HG03457 (cell line): ENCODE measurements around the gene AGAP1.

Experiments used
- ATAC-seq: cut with Tn5 transposase; IDR thresholded peaks from one replicate; pipeline ENCODE4 v1.9.1; 2021; ENCODE audit warnings: moderate number of reproducible peaks; ENCODE audit not compliant: unreplicated experiment

The AGAP1 gene

GRCh38 chr2:235566415-235566814 lies 72.6 kb downstream of the AGAP1 start:
- no peak for ATAC-seq

DNA sequence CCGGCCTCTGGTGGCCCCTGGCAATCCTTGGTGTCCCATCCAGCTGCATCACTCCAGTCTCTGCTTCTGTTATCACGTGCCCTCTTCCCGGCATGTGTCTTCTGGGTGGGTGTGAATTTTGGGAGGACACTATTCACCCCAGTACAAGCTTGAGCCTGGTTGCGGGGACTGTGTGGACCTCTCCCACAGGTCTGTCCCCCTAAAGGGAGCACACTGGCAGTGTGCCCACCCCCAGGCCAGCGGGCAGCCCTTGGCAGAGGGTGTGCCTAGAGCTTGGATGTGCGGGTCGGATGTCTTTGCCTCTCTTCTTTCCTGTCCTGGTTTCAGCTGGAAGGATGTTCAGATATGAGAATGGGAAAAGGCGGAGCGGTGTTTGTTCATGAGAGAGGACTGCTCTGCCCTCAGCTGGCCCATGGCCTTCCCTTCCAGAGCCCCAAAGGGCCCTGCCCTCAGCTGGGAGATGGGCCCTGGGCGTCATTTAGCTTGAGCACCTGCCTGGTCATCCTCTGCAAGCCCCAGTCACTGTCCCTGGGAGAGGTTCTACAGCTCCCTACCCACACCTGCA lies 73.2 kb downstream of the AGAP1 start:
- ATAC-seq, result no peak

DNA sequence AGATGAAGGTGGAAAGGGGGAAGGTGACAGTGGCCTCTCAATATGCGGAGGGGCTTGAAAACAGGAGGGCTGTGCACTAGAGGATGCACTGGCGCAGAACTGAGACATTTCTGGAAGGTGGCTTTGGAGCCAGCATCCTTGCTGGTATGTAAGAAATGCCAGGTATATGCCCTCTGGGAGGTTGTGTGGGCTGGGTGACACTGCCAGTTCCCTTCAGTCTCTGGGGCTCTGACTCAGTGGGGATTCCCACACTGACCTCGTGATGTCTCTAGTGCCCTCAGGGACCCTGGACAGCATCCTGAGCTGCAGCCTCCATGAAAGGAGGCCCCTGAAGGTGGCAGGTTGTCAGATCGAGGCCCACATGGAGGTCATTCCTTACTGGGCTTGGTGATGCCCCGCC lies 74.0 kb downstream of the AGAP1 start:
- no peak for ATAC-seq

- ATAC-seq, result no peak
Measured at GRCh38 chr2:235568431-235568830, 74.6 kb downstream of the AGAP1 start.

DNA sequence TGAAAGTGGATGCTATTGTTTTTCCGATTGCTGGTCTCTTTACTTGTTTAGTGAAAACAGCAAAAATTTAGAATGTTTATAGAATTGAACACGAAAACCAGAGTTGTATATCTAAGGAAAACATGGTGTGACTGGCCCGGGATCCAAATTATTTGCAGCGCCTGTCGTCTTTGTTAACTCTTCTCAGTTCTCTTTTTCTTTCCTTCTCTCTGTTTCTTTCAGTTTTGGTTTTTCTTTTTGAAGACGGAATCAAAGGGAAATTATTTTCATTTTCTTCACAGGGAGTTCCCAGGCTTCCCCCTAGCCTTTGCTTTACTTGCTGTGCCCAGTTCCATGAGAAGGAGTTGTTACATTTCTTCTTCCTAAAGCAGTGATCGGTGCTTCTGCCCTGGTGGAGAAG lies 76.0 kb downstream of the AGAP1 start:
- no peak for ATAC-seq

DNA sequence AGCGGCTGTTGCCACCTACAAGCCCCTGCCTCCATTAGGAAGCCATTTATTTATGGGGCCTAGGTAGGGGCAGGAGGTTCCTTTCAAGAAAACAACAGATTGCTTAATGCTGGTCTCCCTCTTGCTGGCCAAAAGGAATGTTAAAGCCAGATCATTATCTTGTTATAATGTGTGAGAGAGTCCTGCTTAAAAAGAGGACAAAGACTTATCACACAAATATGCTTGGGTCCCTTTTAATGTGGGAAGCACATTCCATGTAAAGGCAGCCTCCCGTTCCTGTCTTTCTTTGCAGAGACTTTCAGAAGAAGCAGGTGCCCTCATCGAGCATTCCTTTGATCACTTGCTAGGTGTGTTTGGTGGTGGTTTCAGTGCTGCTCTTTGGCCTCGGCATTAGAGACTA lies 76.4 kb downstream of the AGAP1 start:
- no peak for ATAC-seq

- no peak for ATAC-seq
Measured at GRCh38 chr2:235570966-235571692, 77.3 kb downstream of the AGAP1 start.

DNA sequence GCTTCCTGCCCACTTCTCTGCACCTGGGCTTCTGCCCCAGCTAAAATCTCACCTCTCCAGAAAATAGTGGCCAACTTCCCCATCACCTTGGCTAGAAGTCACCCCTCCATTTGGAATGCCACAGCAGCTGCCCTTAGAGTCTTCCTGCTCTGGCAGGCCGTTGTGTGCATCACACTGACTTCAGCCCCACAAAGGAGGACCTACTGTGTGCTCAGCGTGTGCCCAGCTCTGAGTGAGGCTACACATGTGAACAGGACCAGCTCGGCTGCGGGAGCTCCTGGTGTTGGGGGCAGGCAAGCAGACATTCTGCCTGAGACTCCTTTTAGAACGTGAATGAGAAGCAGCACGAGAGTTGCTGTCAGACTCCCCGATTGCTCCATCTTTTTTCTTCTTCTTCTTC lies 78.7 kb downstream of the AGAP1 start:
- ATAC-seq, result no peak

DNA sequence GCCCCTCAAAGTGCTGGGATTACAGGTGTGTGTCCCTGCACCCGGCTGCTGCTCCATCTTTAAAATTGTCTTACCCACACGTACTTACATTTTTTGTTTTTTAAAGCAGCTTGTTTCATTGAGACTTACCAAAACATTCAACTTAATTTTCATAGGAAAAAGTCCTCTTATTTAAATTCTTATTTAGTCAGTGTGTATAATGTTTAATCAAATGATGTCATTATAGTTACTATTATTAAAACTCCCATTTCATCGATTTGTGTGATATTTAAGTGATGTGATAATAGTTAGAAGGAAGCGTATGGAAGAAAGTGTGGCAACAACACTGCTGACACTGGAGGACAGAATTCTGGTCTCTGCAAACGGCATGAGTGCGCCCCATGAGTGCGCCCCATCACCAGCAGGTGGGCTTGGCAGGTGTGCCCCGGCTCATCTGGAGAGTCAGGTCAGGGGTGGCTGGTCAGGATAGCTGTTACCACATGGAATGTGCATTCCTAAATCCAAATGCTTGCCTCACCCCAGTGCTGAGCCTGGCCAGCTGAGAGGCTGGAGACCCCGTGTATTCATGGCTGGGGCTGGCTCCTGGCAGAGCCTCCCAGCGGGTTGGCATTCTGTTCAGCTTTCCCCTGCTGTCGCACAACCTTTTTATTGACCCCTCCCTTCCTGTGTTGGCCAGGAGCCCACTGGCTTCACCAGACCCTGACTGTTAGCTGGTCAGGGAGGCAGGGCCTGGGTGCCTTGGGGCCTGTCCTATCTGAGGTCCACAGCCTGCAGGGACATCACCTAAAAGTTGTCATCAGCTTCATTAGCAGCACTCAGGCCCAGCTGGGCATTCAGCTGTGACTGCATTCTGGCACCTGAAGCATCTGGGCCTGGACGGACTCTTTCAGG lies 79.7 kb downstream of the AGAP1 start:
- no peak for ATAC-seq

- ATAC-seq, result no peak
Measured at GRCh38 chr2:235575431-235575830, 81.6 kb downstream of the AGAP1 start.

DNA sequence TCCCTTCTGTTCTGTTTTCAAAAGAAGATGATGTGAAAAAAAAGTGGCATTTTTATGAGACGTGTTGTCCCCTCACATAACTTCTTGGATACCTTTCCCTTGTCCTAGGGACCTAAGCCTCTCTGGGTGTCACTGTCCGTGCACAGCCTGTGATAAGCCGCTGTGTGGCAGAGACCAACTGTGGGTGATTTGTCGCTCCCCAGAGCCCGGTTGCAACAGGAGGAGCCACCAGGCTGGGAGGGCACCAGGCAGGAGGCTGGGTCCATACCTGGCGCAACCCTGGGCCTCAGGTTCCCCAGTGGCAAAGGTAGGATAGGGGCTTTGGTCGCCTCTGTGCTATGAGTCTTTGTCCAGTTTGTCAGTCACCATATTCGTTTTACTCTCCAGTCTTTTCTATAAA lies 82.1 kb downstream of the AGAP1 start:
- no peak for ATAC-seq

DNA sequence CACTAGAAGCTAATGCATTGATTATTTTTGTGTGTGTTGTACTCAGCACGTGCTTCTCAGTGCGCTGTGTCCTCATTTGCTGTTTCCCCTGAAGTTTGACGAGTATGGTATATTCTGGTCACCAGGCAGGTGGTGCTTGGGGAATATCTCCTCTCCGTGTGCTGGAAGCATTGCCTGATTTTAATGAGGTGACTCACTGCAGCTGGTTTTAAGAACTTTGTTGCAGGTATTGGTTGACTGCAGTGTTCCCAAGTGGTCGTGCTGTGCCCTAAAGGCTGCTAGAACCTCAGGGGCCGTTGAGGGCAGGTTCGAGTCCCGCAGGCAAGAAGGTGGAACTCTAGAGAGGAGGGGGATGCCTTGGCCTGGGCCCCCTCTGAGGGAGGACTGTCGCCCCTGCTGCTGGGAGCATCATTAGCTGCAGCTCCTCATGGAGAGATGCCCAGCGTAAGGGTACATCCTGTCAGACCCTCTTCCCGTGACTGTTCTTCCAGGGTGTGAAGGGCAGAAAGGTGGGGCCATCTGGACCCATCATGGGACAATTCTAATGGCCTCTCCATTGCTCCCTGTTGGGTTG lies 82.6 kb downstream of the AGAP1 start:
- ATAC-seq, result no peak

- no peak for ATAC-seq
Measured at GRCh38 chr2:235577404-235578330, 83.8 kb downstream of the AGAP1 start.

GRCh38 chr2:235579128-235579527 lies 85.3 kb downstream of the AGAP1 start:
- ATAC-seq, result no peak

GRCh38 chr2:235580426-235581157 lies 86.7 kb downstream of the AGAP1 start:
- no peak for ATAC-seq

GRCh38 chr2:235582081-235582686 lies 88.3 kb downstream of the AGAP1 start:
- ATAC-seq, result no peak

DNA sequence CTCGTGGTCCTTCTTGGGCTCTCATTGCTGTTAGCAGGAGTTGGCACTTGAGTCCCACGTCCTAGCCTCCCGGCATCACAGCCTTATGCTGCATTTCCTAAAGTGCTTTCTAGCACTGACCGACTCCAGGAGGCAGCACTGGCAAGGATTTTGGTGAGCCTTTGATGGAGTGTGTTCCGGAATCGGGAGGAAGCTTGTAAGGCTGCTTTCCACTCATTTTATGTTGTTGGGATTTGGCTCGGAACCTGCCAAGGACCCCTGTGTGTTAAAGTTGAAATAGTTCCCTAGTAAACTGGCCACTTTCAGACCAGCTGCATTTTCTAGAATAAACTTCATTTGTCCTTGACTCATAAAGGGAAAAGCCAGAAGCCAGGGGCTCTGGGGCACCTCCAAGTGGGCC lies 88.9 kb downstream of the AGAP1 start:
- ATAC-seq, result no peak

- no peak for ATAC-seq
Measured at GRCh38 chr2:235583144-235583543, 89.3 kb downstream of the AGAP1 start.

DNA sequence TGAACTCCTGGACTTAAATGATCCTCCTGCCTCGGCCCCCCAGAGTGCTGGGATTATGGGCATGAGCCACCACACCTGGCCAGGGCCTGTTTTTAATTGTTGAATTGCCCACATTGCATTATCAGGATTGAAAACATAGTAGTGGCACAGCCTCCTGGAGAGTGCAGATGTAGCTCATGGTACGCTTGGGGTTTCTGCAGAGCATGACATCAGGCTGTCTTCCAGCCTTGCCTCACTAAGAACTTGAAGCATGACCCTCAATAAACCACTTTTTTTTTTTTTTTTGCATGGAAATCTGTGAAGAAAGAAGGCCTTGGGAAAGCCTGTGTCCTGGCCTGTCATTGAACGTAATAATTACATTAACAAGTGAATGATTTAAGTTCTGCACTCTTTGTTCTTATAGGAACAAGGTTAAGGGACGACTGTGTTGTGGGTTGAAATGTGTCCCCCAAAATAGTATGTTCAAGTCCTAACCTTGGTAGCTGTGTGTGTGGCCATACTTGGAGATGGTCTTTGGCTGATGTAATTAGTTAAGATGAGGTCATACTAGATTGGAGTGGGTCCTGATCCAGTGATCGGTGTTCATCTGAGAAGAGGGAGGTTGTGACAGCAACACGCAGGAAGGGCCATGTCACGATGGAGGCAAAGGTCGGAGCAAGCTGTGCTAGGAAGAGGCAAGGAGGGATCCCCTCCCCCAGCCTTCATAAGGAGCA lies 90.2 kb downstream of the AGAP1 start:
- no peak for ATAC-seq
